GM19023 (cell line): ENCODE measurements around the gene TIMP4.

ENCODE experiments used
- ATAC-seq: cut with Tn5 transposase; IDR thresholded peaks from one replicate; pipeline ENCODE4 v1.9.1; 2021; ENCODE audit warnings: mild to moderate bottlenecking, moderate library complexity; ENCODE audit not compliant: unreplicated experiment

The TIMP4 gene

DNA sequence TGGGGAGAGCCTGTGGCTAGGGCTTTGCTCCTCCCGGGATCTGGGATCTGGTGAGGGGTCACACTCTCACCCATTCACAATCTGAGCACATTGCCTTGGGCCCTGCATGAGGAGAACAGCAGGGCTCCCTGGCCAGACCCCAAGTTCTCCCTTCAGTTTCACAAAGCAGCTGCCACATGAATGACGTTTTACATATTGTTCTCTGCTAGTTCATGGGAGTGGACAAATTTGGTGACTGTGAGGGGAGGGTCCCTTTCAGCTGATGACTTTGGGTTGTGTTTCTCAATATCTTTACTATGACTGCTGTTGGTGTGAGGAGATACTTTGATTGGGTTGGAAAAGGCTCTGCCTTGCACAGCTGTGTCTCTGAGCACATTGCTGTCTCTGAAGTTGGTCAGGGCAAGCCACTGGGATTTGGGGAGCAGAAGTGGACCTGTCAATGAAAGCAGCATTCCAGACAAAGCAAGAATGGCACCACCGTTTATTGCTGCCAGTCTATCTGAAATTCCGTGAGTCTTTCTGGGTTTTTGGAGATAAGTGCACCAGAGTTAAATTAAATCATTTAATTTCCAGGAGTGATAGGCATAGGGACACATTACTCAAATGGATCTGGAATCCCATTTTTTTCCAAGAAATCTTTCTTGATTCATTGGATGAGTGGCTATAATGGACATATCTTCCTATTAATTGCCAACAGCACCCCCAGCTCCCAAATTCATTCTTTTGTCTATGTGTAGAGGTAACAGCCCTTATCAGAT, 10.3 kb downstream of the TIMP4 start:
- no peak for ATAC-seq

- ATAC-seq = no peak
Observed at GRCh38 chr3:12147049-12147780, 11.5 kb downstream of the TIMP4 start.

DNA sequence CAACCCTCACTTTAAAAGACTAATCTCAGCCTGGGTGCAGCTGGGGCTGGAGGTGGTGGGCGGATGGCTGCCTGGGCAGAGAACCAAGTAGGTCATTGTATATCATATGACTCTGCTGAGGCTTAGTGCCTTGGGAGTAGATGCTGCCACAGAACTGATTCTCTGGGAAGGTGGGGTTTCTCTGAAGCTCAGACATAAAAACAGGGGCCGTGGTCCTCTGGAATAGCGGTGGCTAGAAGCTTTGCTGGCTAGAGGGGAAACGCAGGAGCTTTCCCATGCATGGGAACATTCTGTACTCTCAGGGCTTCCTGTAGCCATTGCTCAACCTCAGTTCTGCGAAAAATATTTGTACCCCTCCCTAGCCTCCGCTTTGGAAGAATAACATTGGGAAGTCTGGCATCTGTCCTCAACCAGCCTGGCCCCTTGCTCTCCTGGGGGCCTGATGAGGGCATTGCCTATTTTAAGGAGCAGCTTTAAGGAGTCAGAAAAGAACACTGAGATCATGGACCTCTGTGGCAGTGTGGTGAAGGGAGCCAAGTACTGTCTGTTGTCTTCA, 14.7 kb downstream of the TIMP4 start:
- no peak for ATAC-seq

GRCh38 chr3:12142476-12142875, 16.2 kb downstream of the TIMP4 start:
- no peak for ATAC-seq

GRCh38 chr3:12141350-12141749, 17.4 kb downstream of the TIMP4 start:
- ATAC-seq = no peak

- ATAC-seq = no peak
Observed at GRCh38 chr3:12139111-12139511, 19.6 kb downstream of the TIMP4 start.

GRCh38 chr3:12138044-12138443, 20.7 kb downstream of the TIMP4 start:
- ATAC-seq = no peak

DNA sequence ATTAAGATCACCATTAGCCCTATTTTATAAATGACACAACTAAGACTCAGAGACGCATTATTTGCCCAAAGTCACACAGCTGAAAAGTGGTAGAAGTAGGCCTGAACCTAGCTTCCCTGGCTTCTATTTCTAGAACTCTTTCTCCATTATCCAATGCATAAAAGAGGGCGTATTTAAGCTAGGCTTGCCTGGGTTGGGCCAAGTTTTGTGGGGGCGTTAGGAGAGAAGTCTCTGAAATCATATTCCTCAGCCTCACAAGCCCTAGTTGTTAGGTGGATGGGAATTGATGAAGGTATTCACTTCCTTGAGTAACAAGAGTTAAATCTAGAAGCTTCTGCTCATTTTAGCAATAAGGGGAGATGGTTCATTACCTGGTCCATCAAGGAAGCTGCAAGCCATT, 22.3 kb downstream of the TIMP4 start:
- no peak for ATAC-seq

GRCh38 chr3:12135029-12135657, 23.6 kb downstream of the TIMP4 start:
- ATAC-seq = peak; percentile 90

- no peak for ATAC-seq
Observed at GRCh38 chr3:12132881-12133280, 25.8 kb downstream of the TIMP4 start.

- ATAC-seq = no peak
Observed at GRCh38 chr3:12131351-12132090, 27.2 kb downstream of the TIMP4 start.

DNA sequence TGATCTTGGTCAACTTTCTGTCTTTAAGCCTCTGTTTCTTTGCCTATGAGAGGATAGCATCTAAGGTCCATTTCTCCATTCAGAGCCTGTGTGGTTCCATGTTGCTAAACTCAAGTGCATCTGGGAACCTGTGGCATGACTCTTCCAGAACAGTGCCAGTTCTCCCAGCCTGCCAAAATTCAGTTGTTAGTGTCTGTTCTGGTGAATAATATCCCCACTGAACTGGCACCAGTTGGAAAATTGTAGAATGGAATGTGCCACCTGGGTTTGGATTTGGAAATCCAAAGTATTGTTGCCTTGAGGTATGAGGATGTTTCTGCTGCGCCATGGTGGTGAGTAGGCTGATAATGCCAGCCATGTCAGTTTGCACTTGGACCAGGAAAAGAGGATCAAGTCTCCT, 31.3 kb downstream of the TIMP4 start:
- no peak for ATAC-seq

DNA sequence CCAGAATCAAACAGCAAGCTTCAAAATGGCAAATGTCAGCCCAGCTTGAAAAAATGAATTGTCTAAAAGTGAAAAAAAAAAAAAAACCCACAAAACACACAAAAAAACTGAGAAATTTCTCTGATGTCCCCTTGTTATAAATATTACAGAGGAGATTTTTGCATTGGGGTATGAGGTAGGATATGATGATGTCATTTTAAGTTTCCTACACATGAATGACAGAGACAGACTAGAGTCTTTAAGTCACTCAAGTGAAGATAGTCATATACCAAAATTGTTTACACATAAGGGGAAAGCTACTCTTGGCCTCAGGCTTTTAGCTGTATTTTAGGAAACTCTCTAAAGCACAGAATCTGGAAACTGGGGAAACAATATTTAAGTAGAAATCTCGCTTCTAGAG, 32.9 kb downstream of the TIMP4 start:
- no peak for ATAC-seq

DNA sequence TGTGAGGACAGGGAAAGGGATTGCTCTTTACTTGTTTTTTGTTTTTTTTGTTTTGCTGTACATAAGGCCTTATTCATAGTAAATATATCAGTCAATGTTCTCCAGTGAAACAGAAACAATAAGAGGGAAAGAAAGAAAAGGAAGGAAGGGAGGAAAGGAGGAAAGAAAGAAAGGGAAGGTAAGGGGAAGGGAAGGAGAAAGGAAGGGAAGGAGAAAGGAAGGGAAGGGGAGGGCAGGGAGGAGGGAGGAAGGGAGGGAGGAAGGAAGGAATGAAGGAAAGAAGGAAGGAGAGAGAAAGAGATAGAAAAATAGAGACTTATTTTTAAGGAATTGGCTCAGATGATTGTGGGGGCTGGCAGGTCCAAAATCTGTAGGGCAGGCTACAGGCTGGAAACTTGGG, 37.2 kb downstream of the TIMP4 start:
- no peak for ATAC-seq

- no peak for ATAC-seq
Observed at GRCh38 chr3:12120374-12121140, 38.2 kb downstream of the TIMP4 start.

- ATAC-seq = no peak
Observed at GRCh38 chr3:12117473-12117872, 41.2 kb downstream of the TIMP4 start.

DNA sequence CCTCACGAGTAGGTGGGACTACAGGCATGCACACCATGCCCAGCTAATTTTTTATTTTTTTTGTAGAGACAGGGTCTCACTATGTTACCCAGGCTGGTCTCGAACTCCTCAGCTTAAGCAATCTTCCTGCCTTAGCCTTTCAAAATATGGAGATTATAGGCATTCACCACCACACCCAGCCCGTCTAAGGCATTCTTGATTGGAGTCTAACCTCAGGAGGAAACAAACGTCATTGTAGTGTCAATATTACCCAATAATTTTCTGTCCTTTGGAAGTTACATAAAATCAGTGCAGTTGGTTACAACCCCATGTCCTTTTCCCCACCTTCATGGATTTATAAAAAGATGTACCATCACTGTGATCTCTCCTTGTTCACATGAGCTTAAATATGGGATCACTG, 41.8 kb downstream of the TIMP4 start:
- no peak for ATAC-seq

GRCh38 chr3:12115849-12116248, 42.9 kb downstream of the TIMP4 start:
- ATAC-seq = no peak

DNA sequence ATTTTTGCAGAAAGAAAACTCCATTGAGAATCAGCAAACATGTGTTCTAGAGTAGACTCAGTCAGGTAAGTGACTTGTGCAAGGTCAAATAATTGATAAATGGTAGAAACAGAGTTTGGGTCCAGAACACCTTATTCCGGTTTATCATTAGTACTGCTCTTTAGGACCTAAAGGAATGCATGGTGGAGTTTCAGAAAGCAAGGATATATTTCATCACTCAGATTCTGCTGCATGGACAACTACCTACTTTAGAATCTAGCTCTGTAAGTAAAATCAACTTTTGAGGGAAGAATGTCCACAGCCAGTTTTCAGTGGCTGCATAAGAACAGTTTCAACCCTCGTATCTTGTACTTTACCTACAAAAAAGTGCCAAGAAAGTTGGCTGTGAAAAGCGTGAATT, 43.6 kb downstream of the TIMP4 start:
- no peak for ATAC-seq

DNA sequence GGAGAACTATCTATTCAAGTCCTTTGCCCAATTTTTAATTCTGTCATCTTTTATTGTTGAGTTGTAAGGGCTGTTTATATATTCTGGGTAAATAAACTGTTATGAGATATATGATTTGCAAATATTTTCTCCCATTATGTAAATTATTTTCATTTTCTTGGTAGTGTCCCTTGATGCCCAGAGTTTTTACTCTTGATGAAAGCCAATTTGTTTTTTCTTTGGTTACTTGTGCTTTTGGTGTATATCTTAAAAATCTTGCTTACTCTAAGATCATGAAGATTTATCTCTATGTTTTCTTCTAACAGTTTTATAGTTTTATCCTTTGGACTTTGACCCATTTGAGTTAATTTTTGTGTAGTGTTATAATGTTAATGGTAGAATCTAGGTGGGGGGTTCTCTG, 44.5 kb downstream of the TIMP4 start:
- no peak for ATAC-seq
